Measurements from ENCODE around the gene POMZP3.
"Not testable (repeated sequence)": the region's sequence is repeated elsewhere in the genome, so short reads cannot be mapped to it uniquely, and the experiment has no call there.

POMZP3 gene

DNA sequence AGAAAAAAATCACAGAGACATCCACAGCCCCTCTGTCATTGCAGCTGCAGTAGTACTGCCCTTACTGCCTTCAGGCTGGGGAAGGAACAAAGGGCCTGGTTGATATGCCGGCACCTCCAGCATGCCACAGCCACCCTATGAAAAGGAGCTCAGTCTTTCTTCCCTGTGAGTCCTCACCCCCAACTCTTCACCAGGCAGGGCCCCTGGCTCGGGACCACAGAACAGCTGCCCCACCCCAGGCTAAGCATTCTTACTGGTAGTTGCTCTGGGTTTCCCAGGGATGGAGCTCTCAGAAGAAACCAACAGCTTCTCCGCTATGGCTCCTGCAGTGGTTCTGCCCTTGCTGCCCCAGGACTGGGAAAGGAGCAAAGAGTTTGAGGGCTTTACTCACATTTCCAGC lies 36.0 kb downstream of the POMZP3 start:
- not testable (repeated sequence) for H2AFZ ChIP-seq (ENCODE audit: low read depth, low read length); H2BK120ac ChIP-seq (ENCODE audit: low read depth, low read length); H4K8ac ChIP-seq (ENCODE audit: low read length); H3K4me1 ChIP-seq (ENCODE audit: control insufficient read depth, insufficient read depth, low read depth, low read length); H2BK15ac ChIP-seq (ENCODE audit: low read depth, poor library complexity, severe bottlenecking); H3K79me1 ChIP-seq (replicated peaks; ENCODE audit: low read length, poor library complexity, severe bottlenecking); H3K18ac ChIP-seq (ENCODE audit: low read depth in 1 of 2, low read length in 2 of 2); H3K4me2 ChIP-seq (ENCODE audit: low read length, poor library complexity, severe bottlenecking); H3K14ac ChIP-seq (ENCODE audit: low read length in 2 of 2); H3K4me3 ChIP-seq (ENCODE audit: insufficient read depth in 1 of 2, low read depth in 1 of 2, low read length in 2 of 2); H3K9me3 ChIP-seq (ENCODE audit: control insufficient read depth, low read length); H2BK12ac ChIP-seq (ENCODE audit: low read length in 2 of 2); DNase-seq; H4K91ac ChIP-seq (ENCODE audit: low read length); H3K4ac ChIP-seq (ENCODE audit: low read depth in 1 of 2, low read length in 2 of 2); H3K27me3 ChIP-seq (ENCODE audit: control insufficient read depth in 1 of 2, insufficient read depth in 1 of 2, low read length in 2 of 2); H2AK5ac ChIP-seq (ENCODE audit: low read length, severe bottlenecking); H3K9ac ChIP-seq (ENCODE audit: low read length); H3K27ac ChIP-seq (ENCODE audit: low read length, poor library complexity, severe bottlenecking); H3K23ac ChIP-seq (ENCODE audit: low read length in 2 of 2); H2BK5ac ChIP-seq (ENCODE audit: low read depth, low read length, poor library complexity, severe bottlenecking); H3K36me3 ChIP-seq (ENCODE audit: control insufficient read depth in 1 of 2, insufficient read depth in 2 of 2, low read depth in 1 of 2, low read length in 2 of 2)
- WGBS = 98% methylated on average over 3 of the region's 3 CpGs

DNA sequence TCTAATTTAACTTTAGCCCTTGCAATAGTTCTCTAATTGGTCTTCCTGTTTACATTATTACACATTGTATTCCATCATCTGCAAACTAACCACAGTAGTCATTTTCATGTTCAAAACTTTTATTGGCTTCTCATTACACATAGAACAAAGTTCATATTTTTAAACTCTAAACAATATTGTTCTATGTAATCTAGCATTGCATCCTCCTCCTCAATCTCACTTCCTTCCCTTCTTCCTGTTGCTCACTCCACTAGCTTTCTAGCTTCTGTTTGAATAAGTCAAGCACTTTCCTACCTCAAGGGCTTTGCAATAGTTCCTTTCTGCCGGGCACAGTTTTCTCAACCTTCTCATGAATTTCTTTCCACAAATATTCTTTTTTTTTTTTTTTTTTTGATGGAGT lies 38.5 kb downstream of the POMZP3 start:
- H3K9ac ChIP-seq (ENCODE audit: low read length); DNase-seq; H2BK120ac ChIP-seq (ENCODE audit: low read depth, low read length); H4K91ac ChIP-seq (ENCODE audit: low read length); H3K4ac ChIP-seq (ENCODE audit: low read depth in 1 of 2, low read length in 2 of 2); H3K14ac ChIP-seq (ENCODE audit: low read length in 2 of 2); H3K79me1 ChIP-seq (replicated peaks; ENCODE audit: low read length, poor library complexity, severe bottlenecking); H3K27me3 ChIP-seq (ENCODE audit: control insufficient read depth in 1 of 2, insufficient read depth in 1 of 2, low read length in 2 of 2); H3K4me1 ChIP-seq (ENCODE audit: control insufficient read depth, insufficient read depth, low read depth, low read length); H2BK15ac ChIP-seq (ENCODE audit: low read depth, poor library complexity, severe bottlenecking); H3K4me3 ChIP-seq (ENCODE audit: insufficient read depth in 1 of 2, low read depth in 1 of 2, low read length in 2 of 2); H2BK5ac ChIP-seq (ENCODE audit: low read depth, low read length, poor library complexity, severe bottlenecking); H3K36me3 ChIP-seq (ENCODE audit: control insufficient read depth in 1 of 2, insufficient read depth in 2 of 2, low read depth in 1 of 2, low read length in 2 of 2); H3K23ac ChIP-seq (ENCODE audit: low read length in 2 of 2); H3K9me3 ChIP-seq (ENCODE audit: control insufficient read depth, low read length); H2AFZ ChIP-seq (ENCODE audit: low read depth, low read length); H3K4me2 ChIP-seq (ENCODE audit: low read length, poor library complexity, severe bottlenecking); H2BK12ac ChIP-seq (ENCODE audit: low read length in 2 of 2); H2AK5ac ChIP-seq (ENCODE audit: low read length, severe bottlenecking); H3K27ac ChIP-seq (ENCODE audit: low read length, poor library complexity, severe bottlenecking); H4K8ac ChIP-seq (ENCODE audit: low read length); H3K18ac ChIP-seq (ENCODE audit: low read depth in 1 of 2, low read length in 2 of 2): not testable (repeated sequence)
- no CpG with 5 or more reads among the region's 1 CpG for WGBS

DNA sequence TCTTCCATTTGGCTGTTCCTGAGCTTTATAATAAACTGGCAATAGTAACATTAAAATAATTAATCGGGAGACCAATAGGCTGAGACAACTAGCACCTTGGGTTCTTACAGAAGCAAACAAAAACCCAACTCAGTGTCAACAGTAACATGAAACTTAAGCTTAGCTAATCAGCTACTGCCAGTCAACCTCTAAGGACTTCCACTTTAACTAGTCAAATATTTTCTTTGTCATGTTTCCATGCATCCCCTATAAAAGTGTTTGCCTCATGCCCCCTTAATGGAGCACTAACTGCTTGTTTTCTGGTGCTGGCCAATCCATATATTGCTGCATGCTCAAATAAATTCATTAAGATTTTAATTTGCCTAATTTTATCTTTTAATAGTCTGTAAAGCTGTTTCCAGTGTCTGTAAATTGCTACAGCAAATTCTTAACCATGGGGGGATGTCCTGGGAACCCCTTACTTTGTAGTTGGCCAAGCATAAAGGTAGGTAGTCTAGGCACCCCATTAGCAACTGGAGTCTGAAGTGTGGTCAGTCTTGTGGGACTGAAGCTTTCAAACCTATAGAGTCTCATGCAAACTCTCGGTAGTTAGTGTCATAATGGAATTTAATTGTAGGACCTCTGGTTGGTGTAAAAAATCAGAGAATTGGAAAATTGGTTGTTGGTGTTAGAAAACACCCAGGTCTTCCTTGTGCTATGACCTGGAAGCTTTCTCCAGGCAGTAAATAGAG lies 40.3 kb downstream of the POMZP3 start:
- not testable (repeated sequence) for H4K91ac ChIP-seq (ENCODE audit: low read length); H3K36me3 ChIP-seq (ENCODE audit: control insufficient read depth in 1 of 2, insufficient read depth in 2 of 2, low read depth in 1 of 2, low read length in 2 of 2); H3K4me3 ChIP-seq (ENCODE audit: insufficient read depth in 1 of 2, low read depth in 1 of 2, low read length in 2 of 2); H3K23ac ChIP-seq (ENCODE audit: low read length in 2 of 2); H4K8ac ChIP-seq (ENCODE audit: low read length); H2BK12ac ChIP-seq (ENCODE audit: low read length in 2 of 2); H2BK120ac ChIP-seq (ENCODE audit: low read depth, low read length); H2AFZ ChIP-seq (ENCODE audit: low read depth, low read length); H3K18ac ChIP-seq (ENCODE audit: low read depth in 1 of 2, low read length in 2 of 2); H3K27me3 ChIP-seq (ENCODE audit: control insufficient read depth in 1 of 2, insufficient read depth in 1 of 2, low read length in 2 of 2); H3K79me1 ChIP-seq (replicated peaks; ENCODE audit: low read length, poor library complexity, severe bottlenecking); H3K14ac ChIP-seq (ENCODE audit: low read length in 2 of 2); H2BK15ac ChIP-seq (ENCODE audit: low read depth, poor library complexity, severe bottlenecking); H3K4me2 ChIP-seq (ENCODE audit: low read length, poor library complexity, severe bottlenecking); H3K27ac ChIP-seq (ENCODE audit: low read length, poor library complexity, severe bottlenecking); H3K4me1 ChIP-seq (ENCODE audit: control insufficient read depth, insufficient read depth, low read depth, low read length); H2BK5ac ChIP-seq (ENCODE audit: low read depth, low read length, poor library complexity, severe bottlenecking); H2AK5ac ChIP-seq (ENCODE audit: low read length, severe bottlenecking); H3K4ac ChIP-seq (ENCODE audit: low read depth in 1 of 2, low read length in 2 of 2); H3K9me3 ChIP-seq (ENCODE audit: control insufficient read depth, low read length); H3K9ac ChIP-seq (ENCODE audit: low read length); DNase-seq
- 97% methylated on average over 2 of the region's 2 CpGs for WGBS

DNA sequence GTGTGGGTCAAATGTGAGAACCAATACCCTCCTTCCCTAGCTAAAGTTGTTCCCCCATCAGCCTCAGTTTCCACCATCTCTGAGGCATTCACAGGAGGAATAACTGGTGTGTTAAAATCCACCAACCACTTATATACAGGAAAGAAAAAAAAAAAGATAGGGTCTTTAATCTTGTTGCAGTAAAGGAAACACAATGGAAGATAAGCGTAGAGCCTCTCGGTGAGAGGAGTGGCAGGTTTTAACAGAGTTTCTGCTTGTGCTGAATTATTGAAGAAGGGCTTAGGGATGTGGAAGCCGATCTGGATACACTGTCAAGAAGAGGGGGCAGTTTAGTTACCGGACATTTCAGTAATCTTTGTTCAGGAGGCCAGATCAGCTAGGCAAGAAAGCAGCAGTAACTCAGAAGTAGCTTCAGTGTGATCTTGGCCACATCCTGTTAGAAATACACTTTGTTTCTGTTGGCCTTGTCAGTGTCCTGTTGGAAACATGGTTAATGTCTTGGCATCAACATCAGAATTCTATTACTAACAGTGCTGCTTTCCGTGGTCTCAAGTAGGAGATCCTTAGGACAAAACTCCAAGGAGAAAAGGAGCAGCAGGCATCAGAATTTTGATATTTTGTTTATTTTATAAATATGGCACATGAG lies 43.3 kb downstream of the POMZP3 start:
- peak; percentile 76 for DNase-seq
- not testable (repeated sequence) for H3K79me1 ChIP-seq (replicated peaks; ENCODE audit: low read length, poor library complexity, severe bottlenecking); H3K9me3 ChIP-seq (ENCODE audit: control insufficient read depth, low read length); H3K4me2 ChIP-seq (ENCODE audit: low read length, poor library complexity, severe bottlenecking); H3K14ac ChIP-seq (ENCODE audit: low read length in 2 of 2); H4K8ac ChIP-seq (ENCODE audit: low read length); H2BK12ac ChIP-seq (ENCODE audit: low read length in 2 of 2); H3K23ac ChIP-seq (ENCODE audit: low read length in 2 of 2); H2AK5ac ChIP-seq (ENCODE audit: low read length, severe bottlenecking); H2AFZ ChIP-seq (ENCODE audit: low read depth, low read length); H2BK15ac ChIP-seq (ENCODE audit: low read depth, poor library complexity, severe bottlenecking); H3K4ac ChIP-seq (ENCODE audit: low read depth in 1 of 2, low read length in 2 of 2); H2BK5ac ChIP-seq (ENCODE audit: low read depth, low read length, poor library complexity, severe bottlenecking); H3K27me3 ChIP-seq (ENCODE audit: control insufficient read depth in 1 of 2, insufficient read depth in 1 of 2, low read length in 2 of 2); H3K18ac ChIP-seq (ENCODE audit: low read depth in 1 of 2, low read length in 2 of 2); H4K91ac ChIP-seq (ENCODE audit: low read length); H3K4me1 ChIP-seq (ENCODE audit: control insufficient read depth, insufficient read depth, low read depth, low read length); H3K36me3 ChIP-seq (ENCODE audit: control insufficient read depth in 1 of 2, insufficient read depth in 2 of 2, low read depth in 1 of 2, low read length in 2 of 2)
- Histone ChIP-seq H3K9ac (ENCODE audit: low read length) (peak overlapping the region; percentile 73), H3K27ac (ENCODE audit: low read length, poor library complexity, severe bottlenecking) (peak overlapping the region; percentile 64), H3K4me3 (ENCODE audit: insufficient read depth in 1 of 2, low read depth in 1 of 2, low read length in 2 of 2) (peak overlapping the region in 1 of 2 experiments; percentile 55), H2BK120ac (ENCODE audit: low read depth, low read length) (peak overlapping the region; percentile 5)
- WGBS = 33% methylated on average over 4 of the region's 5 CpGs

Measured in mesenchymal stem cell (in vitro differentiated cells and primary cell).